Measurements from ENCODE around the gene CRB3. TPM values are rescaled to one million over a fixed set of nuclear protein-coding genes. Genes with fewer than 3 reads are reported as not detected.

Gene CRB3
- total RNA-seq, 1 donor from 2014 or later, result 4.9 TPM

DNA sequence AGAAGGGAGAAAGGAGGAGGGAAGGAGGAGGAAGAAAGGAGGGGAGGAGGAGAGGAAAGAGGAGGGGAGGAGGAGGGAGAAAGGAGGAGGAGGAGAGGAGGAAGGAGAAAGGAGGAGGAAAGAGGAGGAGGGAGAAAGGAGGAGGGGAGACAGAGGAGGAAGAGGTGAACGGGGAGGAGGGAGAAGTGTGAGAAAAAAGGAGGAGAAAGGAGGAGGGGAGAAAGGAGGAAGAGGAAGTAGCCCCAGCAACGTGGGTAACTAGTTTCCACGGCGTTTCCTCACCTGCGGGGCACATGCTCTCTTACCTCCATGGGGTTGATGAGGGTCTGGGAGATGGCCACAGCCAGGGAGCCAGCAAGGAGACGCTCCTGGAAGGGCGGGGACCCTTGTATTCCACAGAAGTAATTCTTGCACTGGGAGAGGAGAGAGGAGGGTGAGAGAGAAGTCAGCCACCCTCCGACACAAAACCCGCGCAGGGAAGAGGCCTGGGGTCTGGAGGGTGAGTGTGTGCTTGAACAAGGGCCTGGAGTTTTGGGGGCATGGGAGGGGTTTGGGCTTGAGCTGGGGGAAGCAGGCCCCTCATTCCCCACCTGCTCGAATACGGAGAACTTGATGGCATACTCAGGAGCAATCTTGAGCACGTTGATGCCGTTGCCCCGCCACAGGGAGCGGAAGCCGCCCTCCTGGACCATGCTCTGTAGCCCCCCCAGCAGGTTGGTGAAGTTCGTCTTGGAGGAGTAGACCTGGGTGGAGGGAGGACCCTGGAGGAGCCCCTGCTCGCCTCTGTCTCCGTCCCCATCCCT is 34.5 kb upstream of the CRB3 start:
- no peak overlapping the region for H3K27ac ChIP-seq
- H3K36me3 ChIP-seq, result no peaks in the 10 kb centered on the region
- no peak for TF ChIP-seq CTCF (IDR thresholded peaks at IDR 0.05)
- no peak for TF ChIP-seq POLR2A (IDR thresholded peaks at IDR 0.05)
- peaks cover 6% of the 10 kb centered on the region for H3K4me1 ChIP-seq
- intact Hi-C loops (cut with DNase I), result no loop called here
- no peak for DNase-seq (ENCODE audit: extremely low spot score in 2 of 2)
- H3K9me3 ChIP-seq, result no peaks in the 10 kb centered on the region
- H3K4me3 ChIP-seq, result no peak overlapping the region
- H3K27me3 ChIP-seq, result no peaks in the 10 kb centered on the region

GRCh38 chr19:6431891-6432290 is 32.2 kb upstream of the CRB3 start:
- Histone ChIP-seq H3K27me3 (no peaks in the 10 kb centered on the region), H3K27ac (no peak overlapping the region), H3K4me3 (no peak overlapping the region), H3K4me1 (no peaks in the 10 kb centered on the region), H3K9me3 (no peaks in the 10 kb centered on the region), H3K36me3 (no peaks in the 10 kb centered on the region)
- DNase-seq (ENCODE audit: extremely low spot score in 2 of 2), result no peak
- no peak for TF ChIP-seq CTCF (IDR thresholded peaks at IDR 0.05)
- intact Hi-C loops (cut with DNase I), result no loop called here

GRCh38 chr19:6433165-6433564 is 30.9 kb upstream of the CRB3 start:
- H3K27ac ChIP-seq, result no peak overlapping the region
- DNase-seq (ENCODE audit: extremely low spot score in 2 of 2), result no peak
- no peaks in the 10 kb centered on the region for H3K9me3 ChIP-seq
- TF ChIP-seq POLR2A (IDR thresholded peaks at IDR 0.05) (no peak), CTCF (IDR thresholded peaks at IDR 0.05) (no peak), POLR2AphosphoS5 (IDR thresholded peaks at IDR 0.05; ENCODE audit: insufficient read depth in 1 of 2, low read depth in 1 of 2) (no peak)
- H3K4me1 ChIP-seq, result no peaks in the 10 kb centered on the region
- no peaks in the 10 kb centered on the region for H3K36me3 ChIP-seq
- intact Hi-C loops (cut with DNase I), result no loop called here
- H3K4me3 ChIP-seq, result no peak overlapping the region
- no peaks in the 10 kb centered on the region for H3K27me3 ChIP-seq

DNA sequence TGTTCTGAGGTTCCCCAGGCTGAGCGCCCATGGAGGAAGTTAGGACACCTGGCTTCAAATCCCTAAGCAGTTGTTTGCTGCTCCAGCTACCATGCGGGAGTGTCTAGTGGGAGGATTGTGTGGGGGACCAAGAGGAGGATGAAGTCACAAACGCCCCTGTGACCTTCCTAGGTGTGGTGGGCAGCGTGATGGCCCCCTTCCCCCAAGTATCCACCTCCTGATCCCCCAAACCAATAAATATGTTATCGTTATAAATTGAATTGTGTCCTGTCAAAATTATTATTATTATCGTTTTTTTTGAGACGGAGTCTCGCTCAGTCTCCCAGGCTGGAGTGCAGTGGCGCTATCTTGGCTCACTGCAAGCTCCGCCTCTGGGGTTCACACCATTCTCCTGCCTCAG is 30.4 kb upstream of the CRB3 start, which contains the start of gene SLC25A41:
Gene SLC25A41 (minus strand): TSS at position 101 of the 400 bp plus-strand sequence. CDS start 70 bp downstream, at position 31.
- no peak within 1 kb of the TSS for H3K27ac ChIP-seq
- H3K36me3 ChIP-seq, result no peaks in the 10 kb centered on the region
- H3K4me1 ChIP-seq, result no peaks in the 10 kb centered on the region
- intact Hi-C loops (cut with DNase I), result no loop called here
- no peaks in the 10 kb centered on the region for H3K27me3 ChIP-seq
- no peak for DNase-seq (ENCODE audit: extremely low spot score in 2 of 2)
- no peak for TF ChIP-seq POLR2A (IDR thresholded peaks at IDR 0.05)
- no peak for TF ChIP-seq CTCF (IDR thresholded peaks at IDR 0.05)
- TF ChIP-seq POLR2AphosphoS5 (IDR thresholded peaks at IDR 0.05; ENCODE audit: insufficient read depth in 1 of 2, low read depth in 1 of 2), result no peak
- no peaks in the 10 kb centered on the region for H3K9me3 ChIP-seq
- H3K4me3 ChIP-seq, result no peak within 1 kb of the TSS

GRCh38 chr19:6439743-6440142 is 24.3 kb upstream of the CRB3 start:
- intact Hi-C loops (cut with DNase I), result no loop called here
- no peak for DNase-seq (ENCODE audit: extremely low spot score in 2 of 2)
- Histone ChIP-seq H3K4me1 (no peaks in the 10 kb centered on the region), H3K9me3 (no peaks in the 10 kb centered on the region), H3K27ac (no peak overlapping the region), H3K4me3 (no peak overlapping the region), H3K36me3 (no peaks in the 10 kb centered on the region), H3K27me3 (no peaks in the 10 kb centered on the region)
- TF ChIP-seq CTCF (IDR thresholded peaks at IDR 0.05) (no peak), POLR2A (IDR thresholded peaks at IDR 0.05) (no peak), POLR2AphosphoS5 (IDR thresholded peaks at IDR 0.05; ENCODE audit: insufficient read depth in 1 of 2, low read depth in 1 of 2) (no peak)

Data from vagina (tissue), 2 donors.